ENCODE measurements around the gene KBTBD13. TPM values are rescaled to one million over a fixed set of nuclear protein-coding genes. Genes with fewer than 3 reads are reported as not detected.

Gene KBTBD13
- total RNA-seq, 1 donor from 2014 or later = not detected

GRCh38 chr15:65029736-65030208 is 46.8 kb upstream of the KBTBD13 start:
- no peaks in the 10 kb centered on the region for H3K27me3 ChIP-seq (ENCODE audit: low read depth)
- H3K27ac ChIP-seq = peak overlapping the region; percentile 83
- H3K36me3 ChIP-seq = peaks cover 17% of the 10 kb centered on the region
- H3K9me3 ChIP-seq = no peaks in the 10 kb centered on the region
- intact Hi-C loops (cut with DNase I) = no loop called here
- DNase-seq = no peak
- TF ChIP-seq CTCF (IDR thresholded peaks at IDR 0.05) = no peak
- peak overlapping the region; percentile 92 for H3K4me3 ChIP-seq
- no peak for ATAC-seq
- peaks cover 27% of the 10 kb centered on the region for H3K4me1 ChIP-seq

GRCh38 chr15:65032801-65033537 is 43.6 kb upstream of the KBTBD13 start:
- Histone ChIP-seq H3K27ac (no peak overlapping the region), H3K36me3 (no peaks in the 10 kb centered on the region), H3K9me3 (no peaks in the 10 kb centered on the region), H3K4me3 (no peak overlapping the region), H3K4me1 (peaks cover 16% of the 10 kb centered on the region), H3K27me3 (ENCODE audit: low read depth) (no peaks in the 10 kb centered on the region)
- intact Hi-C loops (cut with DNase I) = no loop called here
- TF ChIP-seq CTCF (IDR thresholded peaks at IDR 0.05) = peak; percentile 69
- ATAC-seq (peak; percentile 83 to 88), DNase-seq (peak; percentile 66)

- Histone ChIP-seq H3K4me3 (no peak overlapping the region), H3K27me3 (ENCODE audit: low read depth) (no peaks in the 10 kb centered on the region), H3K36me3 (no peaks in the 10 kb centered on the region), H3K27ac (no peak overlapping the region), H3K4me1 (peaks cover 8% of the 10 kb centered on the region), H3K9me3 (no peaks in the 10 kb centered on the region)
- intact Hi-C loops (cut with DNase I) = no loop called here
- no peak for DNase-seq
- peak; percentile 35 to 43 for ATAC-seq
- TF ChIP-seq CTCF (IDR thresholded peaks at IDR 0.05) = peak; percentile 46
These were observed 42.8 kb upstream of the KBTBD13 start for GRCh38 chr15:65033659-65034269.

GRCh38 chr15:65034719-65035118 is 41.8 kb upstream of the KBTBD13 start:
- intact Hi-C loops (cut with DNase I) = no loop called here
- no peak for ATAC-seq
- TF ChIP-seq CTCF (IDR thresholded peaks at IDR 0.05) = no peak
- Histone ChIP-seq H3K27me3 (ENCODE audit: low read depth) (no peaks in the 10 kb centered on the region), H3K9me3 (no peaks in the 10 kb centered on the region), H3K4me3 (no peak overlapping the region), H3K4me1 (peaks cover 7% of the 10 kb centered on the region), H3K27ac (no peak overlapping the region), H3K36me3 (no peaks in the 10 kb centered on the region)
- no peak for DNase-seq

GRCh38 chr15:65037309-65037708 is 39.2 kb upstream of the KBTBD13 start:
- Histone ChIP-seq H3K27ac (no peak overlapping the region), H3K4me1 (peaks cover 7% of the 10 kb centered on the region), H3K4me3 (no peak overlapping the region), H3K27me3 (ENCODE audit: low read depth) (no peaks in the 10 kb centered on the region), H3K9me3 (no peaks in the 10 kb centered on the region), H3K36me3 (no peaks in the 10 kb centered on the region)
- intact Hi-C loops (cut with DNase I) = no loop called here
- ATAC-seq = no peak
- DNase-seq = no peak
- no peak for TF ChIP-seq CTCF (IDR thresholded peaks at IDR 0.05)
